MM.1S (cell line): ENCODE results near the gene SLC25A6.

Experiments used
- EZH2 ChIP-seq: fragments of 300-600 bp; sonication (generic); optimal IDR thresholded peaks from 2 replicates; pipeline ENCODE3; 2017; ENCODE audit warnings: low read depth, mild to moderate bottlenecking, antibody characterized with exemption, low read length, mixed read lengths
- TF ChIP-seq, protein P1 (sequence below): fragments of 300-600 bp; sonication (generic); IDR thresholded peaks from 2 replicates; pipeline ENCODE4 v1.5.1; 2016; ENCODE audit warnings: antibody characterized with exemption, low read length, mixed read lengths

- TF ChIP-seq, protein P1, sequence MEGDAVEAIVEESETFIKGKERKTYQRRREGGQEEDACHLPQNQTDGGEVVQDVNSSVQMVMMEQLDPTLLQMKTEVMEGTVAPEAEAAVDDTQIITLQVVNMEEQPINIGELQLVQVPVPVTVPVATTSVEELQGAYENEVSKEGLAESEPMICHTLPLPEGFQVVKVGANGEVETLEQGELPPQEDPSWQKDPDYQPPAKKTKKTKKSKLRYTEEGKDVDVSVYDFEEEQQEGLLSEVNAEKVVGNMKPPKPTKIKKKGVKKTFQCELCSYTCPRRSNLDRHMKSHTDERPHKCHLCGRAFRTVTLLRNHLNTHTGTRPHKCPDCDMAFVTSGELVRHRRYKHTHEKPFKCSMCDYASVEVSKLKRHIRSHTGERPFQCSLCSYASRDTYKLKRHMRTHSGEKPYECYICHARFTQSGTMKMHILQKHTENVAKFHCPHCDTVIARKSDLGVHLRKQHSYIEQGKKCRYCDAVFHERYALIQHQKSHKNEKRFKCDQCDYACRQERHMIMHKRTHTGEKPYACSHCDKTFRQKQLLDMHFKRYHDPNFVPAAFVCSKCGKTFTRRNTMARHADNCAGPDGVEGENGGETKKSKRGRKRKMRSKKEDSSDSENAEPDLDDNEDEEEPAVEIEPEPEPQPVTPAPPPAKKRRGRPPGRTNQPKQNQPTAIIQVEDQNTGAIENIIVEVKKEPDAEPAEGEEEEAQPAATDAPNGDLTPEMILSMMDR, result no peak
- TF ChIP-seq EZH2, result no peak
Measured at GRCh38 chrX:1421433-1422134, 29.7 kb upstream of the SLC25A6 start.
